Endothelial cell of umbilical vein (primary cell): ENCODE results near the gene ZNF207. TPM values are rescaled to one million over a fixed set of nuclear protein-coding genes. Genes with fewer than 3 reads are reported as not detected.

Source experiments
- BruUV-seq: library from RNA; stranded (reverse); fragments of 400-500 nt; replicated peaks from 2 replicates; lab custom pipeline; 2021; lab: Mats Ljungman, UMichigan
- CTCF ChIA-PET: fragments of 300-600, 350-600 bp; sonication (Branson Sonifier 250); formaldehyde crosslinking; loops from one replicate; lab custom pipeline; 2021; ENCODE audit warnings: antibody characterized with exemption, inconsistent platforms; lab: Charles Lee
- POLR2A ChIA-PET: fragments of 300-600, 350-600 bp; sonication (Branson Sonifier 250); formaldehyde crosslinking; loops from one replicate; lab custom pipeline; 2021; ENCODE audit warnings: antibody characterized with exemption, inconsistent platforms; lab: Charles Lee
- DNase-seq: peaks from one replicate; pipeline ENCODE4 v3.0.0-alpha.2; 2011; ENCODE audit warnings: low read depth, low spot score
- FAIRE-seq: peaks from 2 replicates; lab custom pipeline; 2011; peaks lifted over from hg19 to GRCh38; lab: Jason Lieb, UNC
- H2AFZ ChIP-seq: 2 replicates; pipeline ENCODE4 v1.6.0; 2012; ENCODE audit warnings: low read depth, low read length, control low read depth, inconsistent platforms
- H3K27ac ChIP-seq: 2 replicates; pipeline ENCODE4 v1.5.1; 2011; ENCODE audit warnings: low read depth, mild to moderate bottlenecking, control low read depth, low read length, moderate library complexity; ENCODE audit not compliant: insufficient read depth
- H3K27me3 ChIP-seq, 2 experiments: 2 replicates each; pipeline versions ENCODE4 v1.6.0 to v1.6.1; 2011; ENCODE audit warnings: low read length in 2 of 2, mixed read lengths in 1 of 2; ENCODE audit not compliant: control insufficient read depth in 2 of 2, insufficient read depth in 2 of 2
- H3K36me3 ChIP-seq, 2 experiments: 2 replicates in 1 of 2; 3 replicates in 1 of 2; pipeline ENCODE4 v1.5.1; 2011; ENCODE audit warnings: low read length in 2 of 2, mild to moderate bottlenecking in 1 of 2, moderate library complexity in 1 of 2; ENCODE audit not compliant: control insufficient read depth in 2 of 2, insufficient read depth in 2 of 2; ENCODE audit errors: extremely low read depth in 1 of 2
- H3K4me1 ChIP-seq: 3 replicates; pipeline ENCODE4 v1.5.1; 2011; ENCODE audit warnings: mild to moderate bottlenecking, low read length; ENCODE audit not compliant: control insufficient read depth, insufficient read depth; ENCODE audit errors: extremely low read depth
- H3K4me2 ChIP-seq: 2 replicates; pipeline ENCODE4 v1.6.1; 2011; ENCODE audit warnings: low read length, control low read depth, mixed read lengths; ENCODE audit not compliant: insufficient read depth
- H3K4me3 ChIP-seq, 3 experiments: fragments of 200-600 bp in 1 of 3; sonication (generic), shearing (Covaris generic) in 1 of 3; replicated peaks in 1 of 3; 2 replicates each; pipeline ENCODE4 v1.5.1; 2011 to 2016; ENCODE audit warnings: control low read depth in 3 of 3, low read length in 3 of 3, mild to moderate bottlenecking in 2 of 3, inconsistent platforms in 1 of 3, low read depth in 1 of 3, moderate library complexity in 1 of 3; ENCODE audit not compliant: insufficient read depth in 1 of 3
- H3K79me2 ChIP-seq: 2 replicates; pipeline ENCODE4 v1.6.0; 2012; ENCODE audit warnings: low read length, inconsistent platforms; ENCODE audit not compliant: control insufficient read depth, insufficient read depth
- H3K9ac ChIP-seq: replicated peaks from 2 replicates; pipeline ENCODE3; 2011; ENCODE audit warnings: low read length, control low read depth; ENCODE audit not compliant: insufficient read depth; ENCODE audit errors: extremely low read depth
- H3K9me1 ChIP-seq: replicated peaks from 3 replicates; pipeline ENCODE4 v1.6.0; 2011; ENCODE audit warnings: mild to moderate bottlenecking, low read length; ENCODE audit not compliant: control insufficient read depth, insufficient read depth; ENCODE audit errors: extremely low read depth
- H3K9me3 ChIP-seq: replicated peaks from 2 replicates; pipeline ENCODE4 v1.5.1; 2012; ENCODE audit warnings: low read length, inconsistent platforms; ENCODE audit not compliant: control insufficient read depth, insufficient read depth
- H4K20me1 ChIP-seq: replicated peaks from 2 replicates; pipeline ENCODE3; 2011; ENCODE audit warnings: mild to moderate bottlenecking, low read length; ENCODE audit not compliant: control insufficient read depth, insufficient read depth; ENCODE audit errors: extremely low read depth
- CTCF ChIP-seq, 2 donors: IDR thresholded peaks; 1 replicate in 1 of 2; 2 replicates in 1 of 2; pipeline ENCODE4 v1.5.1; 2011; ENCODE audit warnings: low read length in 2 of 2, mild to moderate bottlenecking in 2 of 2, moderate library complexity in 2 of 2, control low read depth in 1 of 2, inconsistent platforms in 1 of 2, low read depth in 1 of 2; ENCODE audit not compliant: insufficient read depth in 1 of 2; ENCODE audit errors: extremely low read depth in 1 of 2
- EZH2 ChIP-seq: IDR thresholded peaks from 2 replicates; pipeline ENCODE4 v1.6.1; 2012; ENCODE audit warnings: borderline replicate concordance, low read depth, mild to moderate bottlenecking, moderate library complexity, low read length, inconsistent platforms; ENCODE audit not compliant: severe bottlenecking
- FOS ChIP-seq: IDR thresholded peaks from 2 replicates; pipeline ENCODE4 v1.6.1; 2011; ENCODE audit warnings: mild to moderate bottlenecking, low read length, moderate library complexity, borderline replicate concordance; ENCODE audit not compliant: insufficient read depth
- GATA2 ChIP-seq: IDR thresholded peaks from 2 replicates; pipeline ENCODE4 v1.7.0; 2011; ENCODE audit warnings: low read depth, mild to moderate bottlenecking, moderate library complexity, mixed read lengths, low read length; ENCODE audit not compliant: insufficient read length, insufficient read depth
- JUN ChIP-seq: IDR thresholded peaks from 2 replicates; pipeline ENCODE4 v1.6.1; 2011; ENCODE audit warnings: borderline replicate concordance, low read depth; ENCODE audit not compliant: insufficient read length, insufficient read depth
- MAX ChIP-seq: IDR thresholded peaks from 2 replicates; pipeline ENCODE4 v1.6.1; 2011; ENCODE audit not compliant: insufficient read depth, insufficient read length
- MYC ChIP-seq: IDR thresholded peaks from one replicate; pipeline ENCODE4 v1.6.1; 2011; ENCODE audit warnings: mild to moderate bottlenecking, low read depth, low read length
- POLR2A ChIP-seq: IDR thresholded peaks from 2 replicates; pipeline ENCODE4 v1.6.1; 2012; ENCODE audit warnings: low read depth, mild to moderate bottlenecking, control low read depth, low read length
- POLR2AphosphoS5 ChIP-seq: IDR thresholded peaks from 2 replicates; pipeline ENCODE4 v1.6.1; 2012; ENCODE audit warnings: low read depth, mild to moderate bottlenecking, control low read depth, low read length, moderate library complexity; ENCODE audit not compliant: insufficient read depth
- dilution Hi-C: fragments of 300-500 bp; cut with MboI; formaldehyde crosslinking; loops from one replicate; pipeline ENCODE4 v1.15.0; 2019; ENCODE audit warnings: low sequenced_read_pairs; ENCODE audit not compliant: extremely low pct_ligation_motif_present
- intact Hi-C: fragments of 100-400 bp; cut with micrococcal nuclease; formaldehyde crosslinking; loops from one replicate; pipeline ENCODE4 v1.10.0; 2022
- polyA plus RNA-seq, 4 experiments: library from polyadenylated mRNA; depleted of rRNA in 3 of 4; stranded (reverse) in 3 of 4; unstranded in 1 of 4; fragments of >200 nt; gene quantifications; 2 replicates each; pipeline versions ENCODE4 v1.2.1 to v1.2.3, GENCODE V29; 2011 to 2012; ENCODE audit warnings: missing spikeins in 1 of 4
- total RNA-seq: library from RNA; stranded (reverse); gene quantifications from 2 replicates; pipeline ENCODE4 v1.2.3, GENCODE V29; 2021

The ZNF207 gene
- total and polyA plus RNA-seq, 2 donors (not counting 3 experiments of a cell fraction or from before 2014, with no cell fraction given) = 206 to 231 TPM

GRCh38 chr17:32314636-32315035, 35.3 kb upstream of the ZNF207 start:
- Histone ChIP-seq H4K20me1 (no peaks in the 10 kb centered on the region), H3K4me2 (no peak overlapping the region), H3K4me3 (no peak overlapping the region), H3K27me3 (peaks cover 9 to 13% of the 10 kb centered on the region in 2 experiments), H3K9ac (no peak overlapping the region), H3K9me3 (no peaks in the 10 kb centered on the region), H2AFZ (no peak overlapping the region), H3K4me1 (no peaks in the 10 kb centered on the region), H3K27ac (no peak overlapping the region), H3K79me2 (no peaks in the 10 kb centered on the region), H3K9me1 (no peaks in the 10 kb centered on the region), H3K36me3 (no peaks in the 10 kb centered on the region)
- BruUV-seq = no TSS peak
- ChIA-PET CTCF (interaction anchor here (4.9 kb wide), 1 partner anchor 61 kb away, joined by 94 read pairs; no protein-coding TSS in a partner anchor), POLR2A (no interaction called here)
- intact Hi-C loops = loop anchor here (10.0 kb wide), 1 partner anchor 310 kb away; the partner anchor contains the start of gene LRRC37B
- TF ChIP-seq MAX = no peak
- TF ChIP-seq POLR2AphosphoS5 = no peak
- TF ChIP-seq GATA2 = no peak
- TF ChIP-seq EZH2 = no peak
- dilution Hi-C loops = no loop called here
- DNase-seq (no peak), FAIRE-seq (no peak)

GRCh38 chr17:32315171-32315570, 34.8 kb upstream of the ZNF207 start:
- no peak for TF ChIP-seq EZH2
- TF ChIP-seq CTCF (IDR thresholded peaks at IDR 0.05; ENCODE audit: extremely low read depth in 1 of 2, insufficient read depth in 1 of 2, low read depth in 1 of 2, low read length in 2 of 2) = no peak
- no peak for TF ChIP-seq FOS
- TF ChIP-seq POLR2A = no peak
- no peak for TF ChIP-seq GATA2
- no peak for TF ChIP-seq JUN
- TF ChIP-seq MAX = no peak
- no peak for TF ChIP-seq POLR2AphosphoS5
- TF ChIP-seq MYC = no peak
- intact Hi-C loops (loop anchor here (10.0 kb wide), 1 partner anchor 310 kb away; the partner anchor contains the start of gene LRRC37B), dilution Hi-C loops (no loop called here)
- FAIRE-seq = no peak
- no peak overlapping the region for H2AFZ ChIP-seq
- CTCF ChIA-PET = interaction anchor here (0.7 to 4.9 kb wide), 6 partner anchors 15 to 112 kb away, joined by 3 to 94 read pairs (median 3); no protein-coding TSS in a partner anchor
- no peak overlapping the region for H3K27ac ChIP-seq
- H3K4me3 ChIP-seq = no peak overlapping the region
- no peak for DNase-seq
- no peaks in the 10 kb centered on the region for H3K36me3 ChIP-seq
- H3K9ac ChIP-seq = no peak overlapping the region
- H3K4me1 ChIP-seq = no peaks in the 10 kb centered on the region
- H4K20me1 ChIP-seq = no peaks in the 10 kb centered on the region
- H3K9me1 ChIP-seq = no peaks in the 10 kb centered on the region
- no peaks in the 10 kb centered on the region for H3K79me2 ChIP-seq
- H3K9me3 ChIP-seq = no peaks in the 10 kb centered on the region
- POLR2A ChIA-PET = no interaction called here
- peaks cover 9 to 13% of the 10 kb centered on the region in 2 experiments for H3K27me3 ChIP-seq
- H3K4me2 ChIP-seq = no peak overlapping the region
- no TSS peak for BruUV-seq
